CD4-positive, alpha-beta memory T cell (primary cell): ENCODE data around the gene UBE2U. TPM values are rescaled to one million over a fixed set of nuclear protein-coding genes. Genes with fewer than 3 reads are reported as not detected.

Experiments used
- CTCF ChIA-PET: fragments of 350-600 bp; sonication (Branson Sonifier 250); formaldehyde crosslinking; loops from one replicate; lab custom pipeline; 2021; ENCODE audit warnings: inconsistent platforms; ENCODE audit not compliant: partially characterized antibody; lab: Charles Lee
- POLR2A ChIA-PET: fragments of 350-600 bp; sonication (Branson Sonifier 250); formaldehyde crosslinking; loops from one replicate; lab custom pipeline; 2021; ENCODE audit not compliant: partially characterized antibody; lab: Charles Lee
- DNase-seq, 5 donors: peaks; one replicate each; pipeline versions ENCODE4 v3.0.0 to v3.0.0-alpha.2; 2020 to 2022; ENCODE audit warnings: mixed read lengths in 1 of 5
- H3K27ac ChIP-seq: one replicate; pipeline ENCODE4 v1.7.0; 2013; ENCODE audit warnings: low read depth, low read length
- H3K27me3 ChIP-seq: 2 replicates; pipeline ENCODE4 v1.7.0; 2013; ENCODE audit warnings: mild to moderate bottlenecking, low read length, moderate library complexity; ENCODE audit not compliant: insufficient read depth
- H3K36me3 ChIP-seq: 2 replicates; pipeline ENCODE4 v1.7.0; 2013; ENCODE audit warnings: mild to moderate bottlenecking, low read length, moderate library complexity; ENCODE audit not compliant: insufficient read depth
- H3K4me1 ChIP-seq: 2 replicates; pipeline ENCODE4 v1.7.0; 2013; ENCODE audit warnings: mild to moderate bottlenecking, low read length, moderate library complexity; ENCODE audit not compliant: insufficient read depth
- H3K4me3 ChIP-seq, 2 donors: one replicate each; pipeline ENCODE4 v1.7.0; 2013; ENCODE audit warnings: low read length in 2 of 2, mild to moderate bottlenecking in 1 of 2
- H3K9me3 ChIP-seq, 2 donors: one replicate each; pipeline ENCODE4 v1.7.0; 2013; ENCODE audit warnings: low read length in 2 of 2, control low read depth in 1 of 2; ENCODE audit not compliant: control insufficient read depth in 1 of 2
- H3K27ac Mint-ChIP-seq, 7 donors: one replicate each; pipeline ENCODE4 v1.8.0; 2020 to 2021; ENCODE audit warnings: mixed read lengths in 7 of 7, mild to moderate bottlenecking in 6 of 7, inconsistent platforms in 3 of 7, moderate library complexity in 3 of 7
- H3K27me3 Mint-ChIP-seq, 2 donors: one replicate each; pipeline ENCODE4 v1.8.0; 2020 to 2021; ENCODE audit warnings: mixed read lengths in 2 of 2
- H3K36me3 Mint-ChIP-seq, 2 donors: one replicate each; pipeline ENCODE4 v1.8.0; 2020 to 2021; ENCODE audit warnings: mixed read lengths in 2 of 2, inconsistent platforms in 1 of 2, mild to moderate bottlenecking in 1 of 2
- H3K4me1 Mint-ChIP-seq, 4 donors: one replicate each; pipeline ENCODE4 v1.8.0; 2020 to 2021; ENCODE audit warnings: mixed read lengths in 4 of 4, mild to moderate bottlenecking in 1 of 4
- H3K4me3 Mint-ChIP-seq, 8 donors: one replicate each; pipeline ENCODE4 v1.8.0; 2020 to 2021; ENCODE audit warnings: mixed read lengths in 8 of 8, mild to moderate bottlenecking in 7 of 8, moderate library complexity in 6 of 8, inconsistent platforms in 3 of 8
- H3K9me3 Mint-ChIP-seq, 8 donors: one replicate each; pipeline ENCODE4 v1.8.0; 2020 to 2021; ENCODE audit warnings: mixed read lengths in 8 of 8, mild to moderate bottlenecking in 5 of 8, inconsistent platforms in 3 of 8, moderate library complexity in 1 of 8
- intact Hi-C: fragments of 100-400 bp; cut with micrococcal nuclease; formaldehyde crosslinking; loops from one replicate; pipeline ENCODE4 v1.15.1; 2023
- polyA plus RNA-seq, 2 donors: library from polyadenylated mRNA; unstranded; fragments of 300-500 nt; fragmentation: Illumina TruSeq; gene quantifications; one replicate each; pipeline ENCODE4 v1.2.3, GENCODE V29; 2021
- total RNA-seq, 2 experiments: library from RNA; stranded (reverse); gene quantifications; one replicate each; pipeline ENCODE4 v1.2.3, GENCODE V29; 2021

UBE2U gene
- total and polyA plus RNA-seq, 4 experiments from 2014 or later: not detected

- DNase-seq: no peak
- no peak overlapping the region for H3K4me3 Mint-ChIP-seq
- intact Hi-C loops: no loop called here
- Histone ChIP-seq H3K27me3 (no peaks in the 10 kb centered on the region), H3K36me3 (no peaks in the 10 kb centered on the region), H3K4me1 (no peaks in the 10 kb centered on the region), H3K4me3 (no peak overlapping the region), H3K27ac (no peak overlapping the region), H3K9me3 (no peaks in the 10 kb centered on the region)
- ChIA-PET POLR2A (no interaction called here), CTCF (interaction anchor here (0.9 to 1.0 kb wide), 2 partner anchors 18 to 1401 kb away, joined by 3 to 4 read pairs; no protein-coding TSS in a partner anchor)
- peaks cover 0 to 2% (median 0%) of the 10 kb centered on the region in 8 donors for H3K9me3 Mint-ChIP-seq
- H3K36me3 Mint-ChIP-seq: no peaks in the 10 kb centered on the region
- no peak overlapping the region for H3K27ac Mint-ChIP-seq
- H3K4me1 Mint-ChIP-seq: no peaks in the 10 kb centered on the region
- peaks cover 13 to 14% of the 10 kb centered on the region in 2 donors for H3K27me3 Mint-ChIP-seq
Measured at GRCh38 chr1:64287071-64287470, 83.6 kb downstream of the UBE2U start.

- no peaks in the 10 kb centered on the region for H3K4me1 Mint-ChIP-seq
- Histone ChIP-seq H3K36me3 (no peaks in the 10 kb centered on the region), H3K4me1 (no peaks in the 10 kb centered on the region), H3K27me3 (no peaks in the 10 kb centered on the region), H3K27ac (no peak overlapping the region), H3K9me3 (no peaks in the 10 kb centered on the region), H3K4me3 (no peak overlapping the region)
- no peak overlapping the region for H3K27ac Mint-ChIP-seq
- H3K36me3 Mint-ChIP-seq: no peaks in the 10 kb centered on the region
- DNase-seq: no peak
- intact Hi-C loops: no loop called here
- peaks cover 0 to 2% (median 0%) of the 10 kb centered on the region in 8 donors for H3K9me3 Mint-ChIP-seq
- no peak overlapping the region for H3K4me3 Mint-ChIP-seq
- CTCF ChIA-PET: no interaction called here
- POLR2A ChIA-PET: no interaction called here
- peaks cover 11 to 16% of the 10 kb centered on the region in 2 donors for H3K27me3 Mint-ChIP-seq
Measured at GRCh38 chr1:64290420-64290819, 87.0 kb downstream of the UBE2U start.

- no peaks in the 10 kb centered on the region for H3K4me1 Mint-ChIP-seq
- Histone ChIP-seq H3K27me3 (no peaks in the 10 kb centered on the region), H3K27ac (no peak overlapping the region), H3K36me3 (no peaks in the 10 kb centered on the region), H3K4me1 (no peaks in the 10 kb centered on the region), H3K4me3 (no peak overlapping the region), H3K9me3 (no peaks in the 10 kb centered on the region)
- H3K27ac Mint-ChIP-seq: no peak overlapping the region
- no peak for DNase-seq
- H3K9me3 Mint-ChIP-seq: peaks cover 0 to 3% (median 0%) of the 10 kb centered on the region in 8 donors
- ChIA-PET POLR2A (no interaction called here), CTCF (no interaction called here)
- no peaks in the 10 kb centered on the region for H3K36me3 Mint-ChIP-seq
- peaks cover 13 to 14% of the 10 kb centered on the region in 2 donors for H3K27me3 Mint-ChIP-seq
- intact Hi-C loops: no loop called here
- H3K4me3 Mint-ChIP-seq: no peak overlapping the region
Measured at GRCh38 chr1:64291931-64292330, 88.5 kb downstream of the UBE2U start.

GRCh38 chr1:64292399-64292798, 89.0 kb downstream of the UBE2U start:
- peaks cover 14 to 16% of the 10 kb centered on the region in 2 donors for H3K27me3 Mint-ChIP-seq
- Histone ChIP-seq H3K4me1 (no peaks in the 10 kb centered on the region), H3K27me3 (no peaks in the 10 kb centered on the region), H3K4me3 (no peak overlapping the region), H3K36me3 (no peaks in the 10 kb centered on the region), H3K27ac (no peak overlapping the region), H3K9me3 (no peaks in the 10 kb centered on the region)
- H3K36me3 Mint-ChIP-seq: no peaks in the 10 kb centered on the region
- H3K9me3 Mint-ChIP-seq: peaks cover 0 to 6% (median 0%) of the 10 kb centered on the region in 8 donors
- no peak for DNase-seq
- H3K4me1 Mint-ChIP-seq: no peaks in the 10 kb centered on the region
- no peak overlapping the region for H3K27ac Mint-ChIP-seq
- intact Hi-C loops: no loop called here
- no peak overlapping the region for H3K4me3 Mint-ChIP-seq
- POLR2A ChIA-PET: no interaction called here
- CTCF ChIA-PET: no interaction called here

GRCh38 chr1:64293820-64294219, 90.4 kb downstream of the UBE2U start:
- H3K9me3 Mint-ChIP-seq: peaks cover 0 to 6% (median 0%) of the 10 kb centered on the region in 8 donors
- CTCF ChIA-PET: no interaction called here

GRCh38 chr1:64295136-64295535, 91.7 kb downstream of the UBE2U start:
- Histone ChIP-seq H3K9me3 (no peaks in the 10 kb centered on the region), H3K4me1 (no peaks in the 10 kb centered on the region), H3K36me3 (no peaks in the 10 kb centered on the region), H3K27me3 (no peaks in the 10 kb centered on the region), H3K27ac (no peak overlapping the region), H3K4me3 (no peak overlapping the region)
- intact Hi-C loops: no loop called here
- POLR2A ChIA-PET: no interaction called here
- H3K36me3 Mint-ChIP-seq: no peaks in the 10 kb centered on the region
- H3K4me3 Mint-ChIP-seq: no peak overlapping the region
- peaks cover 0 to 6% (median 0%) of the 10 kb centered on the region in 8 donors for H3K9me3 Mint-ChIP-seq
- no peak overlapping the region for H3K27ac Mint-ChIP-seq
- DNase-seq: no peak
- no peaks in the 10 kb centered on the region for H3K4me1 Mint-ChIP-seq
- H3K27me3 Mint-ChIP-seq: peaks cover 12 to 15% of the 10 kb centered on the region in 2 donors
- CTCF ChIA-PET: no interaction called here

More at GRCh38 chr1:64293820-64294219, 90.4 kb downstream of the UBE2U start:
- Histone ChIP-seq H3K27me3 (no peaks in the 10 kb centered on the region), H3K4me1 (no peaks in the 10 kb centered on the region), H3K27ac (no peak overlapping the region), H3K36me3 (no peaks in the 10 kb centered on the region), H3K9me3 (no peaks in the 10 kb centered on the region), H3K4me3 (no peak overlapping the region)
- peaks cover 12 to 14% of the 10 kb centered on the region in 2 donors for H3K27me3 Mint-ChIP-seq
- POLR2A ChIA-PET: no interaction called here
- H3K4me1 Mint-ChIP-seq: no peaks in the 10 kb centered on the region
- no peak overlapping the region for H3K27ac Mint-ChIP-seq
- H3K36me3 Mint-ChIP-seq: no peaks in the 10 kb centered on the region
- H3K4me3 Mint-ChIP-seq: no peak overlapping the region
- no peak for DNase-seq
- intact Hi-C loops: no loop called here

- intact Hi-C loops: no loop called here
- no peak for DNase-seq
- no peaks in the 10 kb centered on the region for H3K27me3 ChIP-seq
- Mint-ChIP-seq H3K27ac (no peak overlapping the region), H3K27me3 (peaks cover 12 to 15% of the 10 kb centered on the region in 2 donors), H3K4me3 (no peak overlapping the region), H3K36me3 (no peaks in the 10 kb centered on the region), H3K4me1 (no peaks in the 10 kb centered on the region), H3K9me3 (peaks cover 0 to 6% (median 0%) of the 10 kb centered on the region in 8 donors)
- ChIA-PET POLR2A (no interaction called here), CTCF (no interaction called here)
- no peak overlapping the region for H3K27ac ChIP-seq
- no peaks in the 10 kb centered on the region for H3K4me1 ChIP-seq
- no peak overlapping the region for H3K4me3 ChIP-seq
- no peaks in the 10 kb centered on the region for H3K36me3 ChIP-seq
- no peaks in the 10 kb centered on the region for H3K9me3 ChIP-seq
Measured at GRCh38 chr1:64295561-64295960, 92.1 kb downstream of the UBE2U start.

GRCh38 chr1:64296459-64296858, 93.0 kb downstream of the UBE2U start:
- CTCF ChIA-PET: no interaction called here

More at GRCh38 chr1:64296459-64296858, 93.0 kb downstream of the UBE2U start:
- Mint-ChIP-seq H3K9me3 (peaks cover 0 to 6% (median 0%) of the 10 kb centered on the region in 8 donors), H3K4me3 (no peak overlapping the region), H3K4me1 (no peaks in the 10 kb centered on the region), H3K27ac (no peak overlapping the region), H3K36me3 (no peaks in the 10 kb centered on the region), H3K27me3 (peaks cover 12 to 15% of the 10 kb centered on the region in 2 donors)
- no peaks in the 10 kb centered on the region for H3K4me1 ChIP-seq
- intact Hi-C loops: no loop called here
- H3K4me3 ChIP-seq: no peak overlapping the region
- no peak for DNase-seq
- POLR2A ChIA-PET: no interaction called here
- no peaks in the 10 kb centered on the region for H3K36me3 ChIP-seq
- H3K27ac ChIP-seq: no peak overlapping the region
- no peaks in the 10 kb centered on the region for H3K27me3 ChIP-seq
- no peaks in the 10 kb centered on the region for H3K9me3 ChIP-seq
